Stimulated activated CD8-positive, alpha-beta memory T cell treated with anti-CD3 and anti-CD28 coated beads, Interleukin-12 subunit alpha, Interleukin-12 subunit beta, amount 100 ng/mL, for 4 hours (primary cell): ENCODE results near the gene CTNNA2.

Source experiments
- DNase-seq: peaks from one replicate; pipeline ENCODE4 v3.0.0-alpha.2; 2020; ENCODE audit warnings: low read depth

Gene CTNNA2

GRCh38 chr2:80560326-80560725, 1047.5 kb downstream of the CTNNA2 start:
- DNase-seq, result no peak

DNA sequence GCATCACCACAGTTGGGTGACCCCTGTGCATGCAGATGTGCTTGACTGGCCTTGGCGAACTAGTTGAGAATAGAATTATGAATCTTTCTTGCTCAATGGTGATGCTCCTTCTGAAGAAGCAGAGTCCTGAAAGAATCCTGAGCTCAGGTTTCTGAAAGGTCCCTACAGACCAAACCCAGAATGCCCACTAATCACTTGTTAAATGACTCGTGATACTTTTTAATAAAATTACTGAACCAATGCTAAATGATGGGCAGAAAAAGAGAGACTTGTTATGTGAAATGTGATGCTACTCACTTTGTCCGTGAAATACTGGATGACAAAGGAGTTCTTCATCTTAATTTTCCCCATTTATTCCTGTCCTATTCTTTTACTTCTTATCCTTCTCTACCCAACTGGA, 1055.2 kb downstream of the CTNNA2 start:
- no peak for DNase-seq

DNA sequence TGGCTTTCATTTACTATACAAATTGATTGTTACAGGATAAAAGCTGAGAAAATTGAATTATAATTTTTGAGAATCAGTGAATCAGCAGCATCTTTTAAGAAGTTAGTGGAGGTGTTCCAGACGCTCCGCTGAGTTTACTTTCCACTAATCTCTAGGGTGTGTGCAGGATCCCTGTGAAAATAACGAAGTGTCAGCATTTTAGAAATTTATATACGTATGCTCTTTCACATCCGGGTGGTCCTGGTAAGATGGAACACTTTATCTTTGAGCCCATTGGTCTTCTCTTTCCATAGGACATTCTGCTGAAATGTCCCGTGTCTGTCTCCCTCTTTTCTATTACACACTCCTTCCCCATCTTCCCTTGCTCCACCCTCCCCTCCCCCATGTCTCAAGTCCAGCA, 1060.3 kb downstream of the CTNNA2 start:
- DNase-seq, result no peak

DNA sequence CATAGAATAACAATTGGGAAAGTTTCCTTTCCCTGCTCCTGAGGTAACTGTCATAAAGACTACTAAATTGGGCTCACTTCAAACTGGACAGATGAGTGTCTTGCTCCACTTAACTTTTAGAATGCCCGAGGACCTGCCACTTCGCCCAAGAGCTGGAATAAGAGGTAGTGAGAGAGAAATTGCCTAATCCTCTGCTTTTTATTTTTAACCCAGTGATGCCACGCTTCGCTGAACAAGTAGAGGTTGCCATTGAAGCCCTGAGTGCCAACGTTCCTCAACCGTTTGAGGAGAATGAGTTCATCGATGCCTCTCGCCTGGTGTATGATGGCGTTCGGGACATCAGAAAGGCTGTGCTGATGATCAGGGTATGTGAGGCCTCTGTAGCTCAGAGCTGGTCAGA, 1061.1 kb downstream of the CTNNA2 start:
- no peak for DNase-seq

DNA sequence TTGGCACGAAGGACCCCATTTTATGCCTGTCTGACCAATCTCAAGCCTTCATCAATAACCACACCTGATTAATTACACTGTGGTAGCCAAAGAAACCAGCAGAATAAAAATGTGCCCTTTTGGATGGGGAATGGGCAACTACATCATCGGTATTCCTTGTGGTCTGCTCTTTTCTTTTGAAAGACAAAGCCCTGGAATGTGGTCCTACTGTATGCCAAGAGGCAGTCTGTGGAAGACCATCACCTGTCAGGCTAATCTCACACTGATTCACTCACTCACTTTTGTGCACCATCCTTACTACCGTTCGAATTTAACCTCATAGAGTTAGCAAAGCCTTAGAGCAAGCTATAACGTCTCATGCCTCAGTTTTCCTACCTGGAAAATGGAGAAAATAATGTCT, 1066.9 kb downstream of the CTNNA2 start:
- DNase-seq, result no peak

- no peak for DNase-seq
These were observed 1078.4 kb downstream of the CTNNA2 start for GRCh38 chr2:80591233-80591632.

- DNase-seq, result no peak
These were observed 1079.3 kb downstream of the CTNNA2 start for GRCh38 chr2:80592106-80592505.

- DNase-seq, result no peak
These were observed 1097.3 kb downstream of the CTNNA2 start for GRCh38 chr2:80610108-80610507.

GRCh38 chr2:80621656-80622055, 1108.8 kb downstream of the CTNNA2 start:
- DNase-seq, result no peak

DNA sequence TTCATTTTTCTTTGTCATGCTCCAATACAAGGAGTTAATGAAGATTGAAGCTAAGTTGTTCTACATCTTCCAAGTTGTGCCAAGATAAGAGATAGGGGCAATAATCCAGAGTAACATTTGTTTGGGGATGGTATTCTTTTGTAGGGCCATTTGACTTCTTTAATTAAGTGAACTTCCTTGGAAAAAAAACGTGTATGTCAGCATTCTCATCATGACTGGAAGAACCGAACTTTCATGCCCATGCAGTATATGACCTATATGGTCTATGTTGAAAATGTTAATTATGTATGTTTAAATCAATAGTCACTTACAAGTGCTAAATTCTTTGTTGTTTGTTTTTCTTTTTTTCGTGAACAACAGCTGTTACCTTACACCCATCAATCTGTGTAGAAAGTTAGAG, 1111.2 kb downstream of the CTNNA2 start:
- DNase-seq, result no peak

DNA sequence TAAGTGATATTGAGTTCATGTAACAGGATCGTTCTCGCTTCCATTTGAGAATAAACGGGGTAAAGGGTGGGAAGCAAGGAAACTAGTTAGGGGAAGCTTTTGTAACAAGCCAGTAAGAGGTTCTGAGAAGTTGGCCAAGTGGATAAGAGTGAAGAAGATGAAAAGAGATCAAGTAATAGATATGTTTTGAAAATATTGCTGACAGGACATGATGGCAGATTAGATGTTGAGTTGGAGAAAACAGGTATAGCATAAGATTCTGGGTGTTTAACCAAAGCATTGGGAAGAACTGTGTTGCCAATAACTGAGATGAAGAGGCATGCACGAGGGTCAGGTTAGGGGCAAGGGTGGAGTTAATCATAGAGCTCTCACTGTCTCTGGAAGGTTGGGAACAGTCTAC, 1121.7 kb downstream of the CTNNA2 start:
- no peak for DNase-seq

- DNase-seq, result no peak
These were observed 1125.9 kb downstream of the CTNNA2 start for GRCh38 chr2:80638783-80639182.

GRCh38 chr2:80642465-80642864, 1129.6 kb downstream of the CTNNA2 start:
- DNase-seq, result no peak

DNA sequence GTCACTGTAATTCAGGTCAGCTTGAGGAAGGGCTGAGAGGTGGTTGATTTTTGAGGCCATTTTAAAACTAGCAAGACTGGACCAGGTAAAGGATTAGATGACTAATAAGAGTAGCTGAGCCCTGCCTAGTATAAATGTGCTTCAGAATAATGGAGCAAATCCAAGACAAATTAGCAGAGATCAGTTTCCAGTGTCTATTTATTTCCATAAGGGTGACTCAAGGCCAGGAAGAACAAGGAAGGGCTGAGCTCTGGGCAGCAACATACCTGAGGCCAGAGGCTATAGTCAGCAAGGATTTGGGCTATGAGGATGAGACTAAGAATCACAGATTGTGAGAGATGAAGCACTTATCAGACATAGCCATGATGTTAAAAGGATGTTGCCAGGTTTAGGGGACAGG, 1130.7 kb downstream of the CTNNA2 start:
- DNase-seq, result no peak

DNA sequence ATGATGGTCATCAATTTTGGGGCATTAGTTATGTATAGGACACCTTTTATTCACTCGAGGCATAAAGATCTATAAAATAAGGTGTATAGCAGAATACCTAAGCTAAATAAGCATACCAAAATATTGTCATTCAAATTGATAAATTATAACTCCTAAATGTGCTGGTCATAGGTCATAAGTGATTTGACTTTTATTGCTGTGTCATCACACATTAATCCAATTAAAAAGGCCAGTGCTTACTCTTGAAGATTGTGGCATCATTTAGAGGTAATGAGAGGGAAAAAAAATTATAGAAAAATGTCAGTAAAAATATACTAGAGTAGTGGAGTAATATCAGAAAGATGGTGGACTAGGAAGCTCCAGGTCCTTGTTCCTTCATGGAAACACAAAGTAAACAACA, 1138.6 kb downstream of the CTNNA2 start:
- DNase-seq, result no peak

DNA sequence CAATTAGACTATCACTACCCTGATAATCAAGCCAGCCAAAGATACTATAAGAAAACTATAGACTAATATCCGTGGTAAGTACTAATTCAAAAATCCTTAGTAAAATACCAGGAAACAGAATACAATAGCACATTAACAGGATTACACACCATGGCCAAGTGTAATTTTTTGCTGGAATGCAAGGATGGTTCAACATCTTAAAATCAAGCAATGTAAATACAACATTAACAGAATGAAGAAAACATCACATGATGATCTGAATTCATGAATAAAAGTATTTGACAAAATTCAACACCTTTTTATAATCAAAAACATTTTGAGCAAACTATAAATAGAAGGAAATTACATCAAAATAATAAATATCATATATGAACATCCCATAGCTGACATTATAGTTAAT, 1142.4 kb downstream of the CTNNA2 start:
- no peak for DNase-seq

GRCh38 chr2:80670763-80671162, 1157.9 kb downstream of the CTNNA2 start:
- no peak for DNase-seq

DNA sequence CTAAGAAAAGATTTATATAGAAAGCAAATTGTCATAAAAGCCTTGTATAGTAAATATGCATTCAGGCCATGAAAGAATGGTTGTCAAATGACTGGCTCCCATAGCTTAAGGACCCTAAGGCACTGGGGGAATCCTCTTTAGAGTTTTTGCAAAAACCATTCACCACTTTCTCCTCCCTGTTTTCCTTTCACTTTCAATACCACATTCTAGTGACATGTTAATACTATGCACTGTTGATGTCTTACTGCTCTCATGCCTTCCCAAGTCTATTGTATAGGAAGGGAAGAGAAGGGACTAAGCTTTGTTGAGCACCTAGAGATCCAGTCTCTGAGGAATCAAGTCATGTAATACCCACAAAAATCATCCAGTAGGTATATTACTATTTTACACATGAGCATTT, 1174.7 kb downstream of the CTNNA2 start:
- DNase-seq, result no peak

GRCh38 chr2:80689106-80689505, 1176.3 kb downstream of the CTNNA2 start:
- DNase-seq, result no peak
